SK-N-SH (cell line): ENCODE measurements around the gene LRRC8C. TPM values are rescaled to one million over a fixed set of nuclear protein-coding genes. Genes with fewer than 3 reads are reported as not detected.

Experiments used
- CTCF ChIA-PET: fragments of 300-600, 350-600 bp; formaldehyde crosslinking; extraction: SDS; loops from one replicate; lab custom pipeline; 2021; lab: Yijun Ruan, JAX
- POLR2A ChIA-PET: fragments of 350-600 bp; sonication (Branson Sonifier 250); formaldehyde crosslinking; extraction: SDS; loops from one replicate; lab custom pipeline; 2020; ENCODE audit warnings: antibody characterized with exemption, inconsistent platforms; lab: Yijun Ruan, JAX
- DNase-seq: peaks from one replicate; pipeline ENCODE4 v3.0.0; 2012
- H2AFZ ChIP-seq: fragments of 200-600 bp; sonication (generic); 2 replicates; pipeline ENCODE4 v1.8.1; 2016; ENCODE audit warnings: antibody characterized with exemption, mild to moderate bottlenecking, low read depth
- H3F3A ChIP-seq: fragments of 200-600 bp; sonication (generic); replicated peaks from 2 replicates; pipeline ENCODE3; 2016; ENCODE audit warnings: antibody characterized with exemption, mild to moderate bottlenecking; ENCODE audit not compliant: insufficient read depth
- H3K27ac ChIP-seq, 2 experiments: fragments of 200-500 bp in 1 of 2; fragments of 200-600 bp in 1 of 2; sonication (Bioruptor generic) in 1 of 2; sonication (generic), shearing (Covaris generic) in 1 of 2; 2 replicates each; pipeline versions ENCODE4 v1.5.1 to v1.6.1; 2014 to 2016; ENCODE audit warnings: low read depth in 2 of 2, inconsistent platforms in 1 of 2, low read length in 1 of 2, mild to moderate bottlenecking in 1 of 2, mixed read lengths in 1 of 2
- H3K27me3 ChIP-seq: fragments of 200-600 bp; sonication (generic), shearing (Covaris generic); 2 replicates; pipeline ENCODE4 v1.6.1; 2016; ENCODE audit warnings: mixed run types; ENCODE audit not compliant: insufficient read depth
- H3K36me3 ChIP-seq, 2 experiments: fragments of 200-500 bp in 1 of 2; fragments of 200-600 bp in 1 of 2; sonication (Bioruptor generic) in 1 of 2; sonication (generic) in 1 of 2; replicated peaks in 1 of 2; 2 replicates each; pipeline versions ENCODE3 to v1.5.1; 2014 to 2016; ENCODE audit warnings: low read length in 1 of 2, mild to moderate bottlenecking in 1 of 2; ENCODE audit not compliant: insufficient read depth in 2 of 2, control insufficient read depth in 1 of 2
- H3K4me1 ChIP-seq, 2 experiments: fragments of 200-500 bp in 1 of 2; fragments of 200-600 bp in 1 of 2; sonication (Bioruptor generic) in 1 of 2; sonication (generic), shearing (Covaris generic) in 1 of 2; 2 replicates each; pipeline versions ENCODE4 v1.5.1 to v1.6.1; 2014 to 2016; ENCODE audit warnings: low read depth in 1 of 2, low read length in 1 of 2, mixed run types in 1 of 2; ENCODE audit not compliant: insufficient read depth in 2 of 2, control insufficient read depth in 1 of 2
- H3K4me2 ChIP-seq: fragments of 200-600 bp; sonication (generic), shearing (Covaris generic); 2 replicates; pipeline ENCODE4 v1.6.1; 2017; ENCODE audit warnings: mixed run types
- H3K4me3 ChIP-seq, 2 experiments: fragments of 200-500 bp in 1 of 2; fragments of 200-600 bp in 1 of 2; sonication (Bioruptor generic) in 1 of 2; sonication (generic), shearing (Covaris generic) in 1 of 2; 2 replicates each; pipeline versions ENCODE4 v1.5.1 to v1.8.1; 2014 to 2016; ENCODE audit warnings: low read depth in 2 of 2, inconsistent platforms in 1 of 2, low read length in 1 of 2, mild to moderate bottlenecking in 1 of 2, mixed read lengths in 1 of 2, moderate library complexity in 1 of 2
- H3K79me2 ChIP-seq: fragments of 200-600 bp; sonication (generic); 2 replicates; pipeline ENCODE4 v1.8.1; 2017; ENCODE audit warnings: mild to moderate bottlenecking; ENCODE audit not compliant: insufficient read depth
- H3K9ac ChIP-seq: fragments of 200-600 bp; sonication (generic); 2 replicates; pipeline ENCODE4 v1.6.1; 2017; ENCODE audit warnings: mixed run types
- H3K9me2 ChIP-seq: fragments of 200-600 bp; sonication (generic); 2 replicates; pipeline ENCODE4 v1.6.1; 2017; ENCODE audit warnings: mixed run types
- H3K9me3 ChIP-seq: fragments of 200-600 bp; sonication (generic); 2 replicates; pipeline ENCODE4 v1.6.1; 2017; ENCODE audit warnings: mixed run types, mild to moderate bottlenecking, moderate library complexity
- H4K20me1 ChIP-seq: fragments of 200-600 bp; sonication (generic); 2 replicates; pipeline ENCODE4 v1.6.1; 2017; ENCODE audit warnings: mild to moderate bottlenecking, mixed run types; ENCODE audit not compliant: insufficient read depth
- CHD2 ChIP-seq: fragments of 150-350 bp; IDR thresholded peaks from 2 replicates; pipeline ENCODE4 v1.6.1; 2018; ENCODE audit warnings: low read length; ENCODE audit not compliant: partially characterized antibody
- ELF1 ChIP-seq: IDR thresholded peaks from 2 replicates; pipeline ENCODE4 v1.4.0; 2012
- EP300 ChIP-seq, 2 experiments: IDR thresholded peaks; 2 replicates each; pipeline versions ENCODE4 v1.4.0 to v1.6.1; 2012; ENCODE audit warnings: borderline replicate concordance in 1 of 2, low read depth in 1 of 2, low read length in 1 of 2
- EZH2phosphoT487 ChIP-seq: fragments of 200-600 bp; sonication (generic); IDR thresholded peaks from 2 replicates; pipeline ENCODE4 v1.6.1; 2017; ENCODE audit warnings: low read depth, mixed run types, mild to moderate bottlenecking, antibody characterized with exemption, moderate library complexity, borderline replicate concordance
- FOSL2 ChIP-seq: IDR thresholded peaks from 2 replicates; pipeline ENCODE4 v1.4.0; 2012; ENCODE audit warnings: low read depth, mild to moderate bottlenecking, moderate library complexity, borderline replicate concordance
- FOXM1 ChIP-seq: IDR thresholded peaks from 2 replicates; pipeline ENCODE4 v1.4.0; 2012; ENCODE audit warnings: low read depth, mild to moderate bottlenecking
- GABPA ChIP-seq: IDR thresholded peaks from 2 replicates; pipeline ENCODE4 v1.4.0; 2012; ENCODE audit warnings: low read depth, mild to moderate bottlenecking
- GATA2 ChIP-seq: sonication (generic); formaldehyde crosslinking; IDR thresholded peaks from 2 replicates; pipeline ENCODE4 v1.5.0; 2020; ENCODE audit warnings: mild to moderate bottlenecking, missing genetic modification reagents
- JUND ChIP-seq: IDR thresholded peaks from 2 replicates; pipeline ENCODE4 v1.4.0; 2012
- MEF2A ChIP-seq: IDR thresholded peaks from 2 replicates; pipeline ENCODE4 v1.4.0; 2012; ENCODE audit warnings: low read depth, borderline replicate concordance
- MXI1 ChIP-seq: IDR thresholded peaks from 2 replicates; pipeline ENCODE4 v1.6.1; 2012; ENCODE audit warnings: mild to moderate bottlenecking, low read depth, low read length, improper control_type of control experiment
- NFIC ChIP-seq: IDR thresholded peaks from 2 replicates; pipeline ENCODE4 v1.4.0; 2012; ENCODE audit warnings: borderline replicate concordance
- NRF1 ChIP-seq: IDR thresholded peaks from 2 replicates; pipeline ENCODE4 v1.6.1; 2012; ENCODE audit warnings: low read depth, mild to moderate bottlenecking, low read length
- RAD21 ChIP-seq: IDR thresholded peaks from 2 replicates; pipeline ENCODE4 v1.6.1; 2012; ENCODE audit warnings: mild to moderate bottlenecking, low read length
- RCOR1 ChIP-seq: fragments of 150-350 bp; IDR thresholded peaks from 2 replicates; pipeline ENCODE4 v1.6.1; 2017; ENCODE audit warnings: antibody characterized with exemption, low read length
- REST ChIP-seq: IDR thresholded peaks from 2 replicates; pipeline ENCODE4 v1.6.1; 2012; ENCODE audit warnings: mild to moderate bottlenecking, low read depth, low read length, moderate library complexity
- RXRA ChIP-seq: IDR thresholded peaks from 2 replicates; pipeline ENCODE4 v1.4.0; 2012; ENCODE audit warnings: low read depth, mild to moderate bottlenecking, borderline replicate concordance
- SIN3A ChIP-seq: IDR thresholded peaks from 2 replicates; pipeline ENCODE4 v1.6.1; 2012; ENCODE audit warnings: low read depth, mild to moderate bottlenecking, low read length, moderate library complexity, borderline replicate concordance
- SMC3 ChIP-seq: IDR thresholded peaks from 2 replicates; pipeline ENCODE4 v1.6.1; 2012; ENCODE audit warnings: low read depth, low read length, improper control_type of control experiment
- TAF1 ChIP-seq: IDR thresholded peaks from 2 replicates; pipeline ENCODE4 v1.6.1; 2012; ENCODE audit warnings: low read depth, mild to moderate bottlenecking, low read length, moderate library complexity, borderline replicate concordance
- TCF12 ChIP-seq: IDR thresholded peaks from 2 replicates; pipeline ENCODE4 v1.4.0; 2012
- ZBTB33 ChIP-seq: IDR thresholded peaks from 2 replicates; pipeline ENCODE4 v1.4.0; 2012; ENCODE audit warnings: low read depth, borderline replicate concordance
- WGBS: methylation state at CpG from one replicate; pipeline ENCODE4 v1.1.6; 2017; ENCODE audit warnings: low lambda C conversion rate; 5-methylcytosine and 5-hydroxymethylcytosine counted together
- polyA plus RNA-seq, 3 experiments: library from polyadenylated mRNA; depleted of rRNA; stranded (reverse); fragments of >200 nt; gene quantifications; 2 replicates each; pipeline ENCODE4 v1.2.3, GENCODE V29; 2012

Gene LRRC8C
- polyA plus RNA-seq, 1 of the 3 experiments (the other 2 are of a cell fraction) = 4.2 TPM

DNA sequence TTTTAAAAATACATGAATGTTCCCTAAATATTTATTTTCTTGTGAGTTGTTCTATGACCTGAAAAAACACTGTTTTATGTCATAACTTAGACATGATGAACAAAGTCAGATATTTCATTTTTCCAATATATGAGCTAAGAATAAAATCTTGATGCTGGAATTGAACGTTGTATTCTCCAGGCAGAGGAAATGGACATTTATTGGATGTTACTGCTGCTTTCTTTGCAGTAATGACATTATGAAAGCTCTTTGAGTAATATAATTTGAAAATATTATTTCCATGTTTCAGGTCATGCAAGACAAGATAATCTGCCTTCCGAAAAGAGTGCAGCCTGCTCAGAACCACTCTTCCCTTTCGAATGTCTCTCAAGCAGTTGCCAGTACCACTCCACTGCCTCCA, 79.5 kb downstream of the LRRC8C start:
- 44% methylated on average over 3 of the region's 3 CpGs for WGBS
- TF ChIP-seq RXRA (no peak), MEF2A (no peak), ELF1 (no peak), NRF1 (no peak), EP300 (IDR thresholded peaks at IDR 0.05; ENCODE audit: borderline replicate concordance in 1 of 2, low read depth in 1 of 2, low read length in 1 of 2) (peak in 1 of 2 experiments; percentile 86; a peak in 2 of 4 replicates), CHD2 (peak; percentile 25), RCOR1 (peak; percentile 68; the same call in 1 of the 2 replicates), FOSL2 (no peak), JUND (no peak), TAF1 (no peak), TCF12 (0 out of 2 replicates have a peak, but pooled peaks have one; percentile 17), REST (no peak), RAD21 (0 out of 2 replicates have a peak, but pooled peaks have one; percentile 19)
- DNase-seq = peak; percentile 37
- Histone ChIP-seq H3K27me3 (no peaks in the 10 kb centered on the region), H3K79me2 (no peaks in the 10 kb centered on the region), H3K4me3 (no peak overlapping the region), H3K4me2 (no peak overlapping the region), H3K9me2 (no peaks in the 10 kb centered on the region), H3K27ac (peak overlapping the region in 1 of 2 experiments; percentile 64; a peak in 2 of 4 replicates), H2AFZ (no peak overlapping the region), H3K9ac (no peak overlapping the region), H3K4me1 (peaks cover 6 to 20% of the 10 kb centered on the region in 2 experiments; a peak in 3 of 4 replicates), H4K20me1 (no peaks in the 10 kb centered on the region), H3K36me3 (peaks cover 19 to 27% of the 10 kb centered on the region in 2 experiments), H3F3A (no peaks in the 10 kb centered on the region), H3K9me3 (no peaks in the 10 kb centered on the region)
- POLR2A ChIA-PET = no interaction called here
- CTCF ChIA-PET = interaction anchor here (1.0 to 1.1 kb wide), 2 partner anchors 50 to 59 kb away, joined by 3 to 11 read pairs; no protein-coding TSS in a partner anchor

DNA sequence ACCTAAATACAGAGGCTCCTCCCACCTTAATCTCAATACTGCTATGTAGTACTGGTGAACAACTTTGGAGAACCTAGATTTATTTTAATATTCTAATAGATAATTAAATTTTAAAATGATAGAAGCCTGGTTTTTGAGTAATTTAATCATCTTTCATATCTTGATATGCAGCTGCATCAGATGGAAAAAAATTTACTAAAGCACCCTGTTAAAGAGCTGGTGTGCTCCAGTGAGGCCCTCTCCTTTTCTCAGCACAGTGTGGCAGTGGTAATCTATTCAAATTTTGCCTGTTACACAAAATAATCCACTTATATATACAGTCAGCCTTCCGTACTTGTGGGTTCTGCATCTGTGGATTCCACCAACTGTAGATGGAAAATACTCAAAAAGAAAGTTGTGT, 82.8 kb downstream of the LRRC8C start:
- ChIA-PET POLR2A (interaction anchor here (1.1 kb wide), 1 partner anchor 83 kb away, joined by 3 read pairs; the partner anchor contains the start of gene LRRC8C), CTCF (interaction anchor here (2.3 to 3.9 kb wide), 2 partner anchors 47 to 82 kb away, joined by 6 to 18 read pairs; partner anchors contain the start of gene LRRC8C)
- H3K4me2 ChIP-seq = no peak overlapping the region
- peak overlapping the region in 1 of 2 experiments; percentile 79; a peak in 2 of 4 replicates for H3K27ac ChIP-seq
- H3F3A ChIP-seq = peaks cover 5% of the 10 kb centered on the region
- WGBS = 81% methylated on average over 1 of the region's 1 CpG
- no peak overlapping the region for H3K4me3 ChIP-seq
- peaks cover 19 to 23% of the 10 kb centered on the region in 2 experiments for H3K36me3 ChIP-seq
- no peaks in the 10 kb centered on the region for H3K9me3 ChIP-seq
- no peaks in the 10 kb centered on the region for H3K9me2 ChIP-seq
- H4K20me1 ChIP-seq = no peaks in the 10 kb centered on the region
- no peaks in the 10 kb centered on the region for H3K27me3 ChIP-seq
- H3K79me2 ChIP-seq = no peaks in the 10 kb centered on the region
- H2AFZ ChIP-seq = no peak overlapping the region
- peak; percentile 44 for DNase-seq
- no peak overlapping the region for H3K9ac ChIP-seq
- H3K4me1 ChIP-seq = peaks cover 27 to 34% of the 10 kb centered on the region in 2 experiments
- peak; percentile 63 for TF ChIP-seq RAD21
- TF ChIP-seq SMC3 = peak; percentile 15; the same call in 1 of the 2 replicates
- no peak for TF ChIP-seq CHD2
- TF ChIP-seq RCOR1 = peak; percentile 53; the same call in 1 of the 2 replicates
- TF ChIP-seq ZBTB33 = no peak
- TF ChIP-seq MEF2A = no peak
- no peak for TF ChIP-seq JUND
- TF ChIP-seq NRF1 = no peak
- TF ChIP-seq NFIC = no peak
- no peak for TF ChIP-seq SIN3A
- TF ChIP-seq MXI1 = 0 out of 2 replicates have a peak, but pooled peaks have one; percentile 41
- TF ChIP-seq GATA2 (CRISPR knock-in tag) = no peak
- TF ChIP-seq EZH2phosphoT487 = no peak
- no peak for TF ChIP-seq TCF12
- peak in 1 of 2 experiments; percentile 84; a peak in 2 of 4 replicates for TF ChIP-seq EP300 (IDR thresholded peaks at IDR 0.05; ENCODE audit: borderline replicate concordance in 1 of 2, low read depth in 1 of 2, low read length in 1 of 2)
- TF ChIP-seq GABPA = no peak
- no peak for TF ChIP-seq FOXM1
- TF ChIP-seq RXRA = no peak
